ENCODE results near the gene ME1. TPM values are rescaled to one million over a fixed set of nuclear protein-coding genes. Genes with fewer than 3 reads are reported as not detected.
A peak's percentile ranks its signal among the peaks of the same experiment; 100 is the strongest.

Gene ME1
- total RNA-seq, 2 donors from 2014 or later = 7.5 to 15.4 TPM

DNA sequence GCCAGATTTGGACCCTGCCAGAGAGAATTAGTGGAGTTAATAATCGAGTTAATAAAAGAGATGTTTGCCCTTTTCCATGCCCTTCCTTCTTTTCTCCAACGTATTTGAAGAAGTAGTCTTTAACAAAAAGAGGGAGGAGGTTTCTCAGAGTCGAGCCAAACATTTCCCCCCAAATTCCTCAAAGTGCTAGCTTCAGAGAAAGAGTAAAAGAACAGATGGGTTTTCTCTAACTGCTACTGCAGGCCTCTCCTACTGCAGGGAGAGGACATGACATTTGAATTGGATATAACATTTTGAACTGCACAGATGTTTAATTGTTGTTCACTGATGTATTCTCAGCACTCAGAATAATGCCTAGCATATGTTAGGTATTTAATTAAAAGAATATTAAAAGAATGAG, 212.2 kb downstream of the ME1 start:
- H3K4me1 ChIP-seq (ENCODE audit: control insufficient read depth, insufficient read depth, low read length) = peaks cover 4% of the 10 kb centered on the region
- no peak for DNase-seq
- no peak for TF ChIP-seq CTCF (conservative IDR thresholded peaks at IDR 0.05)
- H3K9me3 ChIP-seq (ENCODE audit: control insufficient read depth, low read length) = no peaks in the 10 kb centered on the region
- H3K36me3 Mint-ChIP-seq (ENCODE audit: low read depth) = no peaks in the 10 kb centered on the region
- no peak overlapping the region for H3K27ac Mint-ChIP-seq
- peaks cover 9% of the 10 kb centered on the region for H3K4me1 Mint-ChIP-seq
- no peak overlapping the region for H3K27ac ChIP-seq (ENCODE audit: low read depth, low read length)
- no peak overlapping the region for H3K4me3 Mint-ChIP-seq
- no peaks in the 10 kb centered on the region for H3K27me3 ChIP-seq (ENCODE audit: control insufficient read depth, insufficient read depth, low read length, poor library complexity, severe bottlenecking)
- no peaks in the 10 kb centered on the region for H3K9me3 Mint-ChIP-seq
- H3K4me3 ChIP-seq (ENCODE audit: low read length) = no peak overlapping the region
- no peaks in the 10 kb centered on the region for H3K36me3 ChIP-seq (ENCODE audit: control insufficient read depth, insufficient read depth, low read length)
- no peaks in the 10 kb centered on the region for H3K27me3 Mint-ChIP-seq (ENCODE audit: insufficient read depth)
- WGBS, 2 experiments (ENCODE audit: insufficient coverage in 1 of 2, insufficient read length in 1 of 2) = 93% methylated on average over 3 of the region's 3 CpGs; no CpG with 5 or more reads in 1 of the 2 experiments
- no peak overlapping the region for H3K9ac ChIP-seq (ENCODE audit: extremely low read depth, low read length, poor library complexity, severe bottlenecking)

DNA sequence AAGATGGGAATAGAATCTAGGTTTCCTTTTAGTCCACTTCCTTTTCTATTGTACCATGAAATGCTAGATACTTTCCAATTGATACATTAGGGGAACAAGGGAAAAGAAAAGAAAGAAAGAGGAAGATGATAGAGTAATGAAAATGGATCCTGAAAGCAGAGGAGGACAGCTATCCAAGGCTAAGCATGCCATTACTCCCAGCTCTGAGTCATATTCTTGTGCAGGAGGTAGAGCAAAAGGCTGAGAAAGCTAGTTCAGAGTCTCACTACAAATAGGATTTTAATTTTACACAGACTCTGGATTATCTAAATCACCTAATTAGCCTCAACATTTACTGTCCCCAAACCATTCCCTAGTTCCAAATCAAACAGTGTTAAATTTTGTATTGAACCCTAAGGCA, 214.0 kb downstream of the ME1 start:
- no peaks in the 10 kb centered on the region for H3K27me3 ChIP-seq (ENCODE audit: control insufficient read depth, insufficient read depth, low read length, poor library complexity, severe bottlenecking)
- no peak overlapping the region for H3K27ac Mint-ChIP-seq
- peaks cover 9% of the 10 kb centered on the region for H3K4me1 Mint-ChIP-seq
- H3K9me3 Mint-ChIP-seq = no peaks in the 10 kb centered on the region
- H3K9me3 ChIP-seq (ENCODE audit: control insufficient read depth, low read length) = no peaks in the 10 kb centered on the region
- H3K4me1 ChIP-seq (ENCODE audit: control insufficient read depth, insufficient read depth, low read length) = no peaks in the 10 kb centered on the region
- H3K4me3 ChIP-seq (ENCODE audit: low read length) = no peak overlapping the region
- H3K36me3 ChIP-seq (ENCODE audit: control insufficient read depth, insufficient read depth, low read length) = no peaks in the 10 kb centered on the region
- DNase-seq = no peak
- H3K27me3 Mint-ChIP-seq (ENCODE audit: insufficient read depth) = no peaks in the 10 kb centered on the region
- H3K9ac ChIP-seq (ENCODE audit: extremely low read depth, low read length, poor library complexity, severe bottlenecking) = no peak overlapping the region
- H3K4me3 Mint-ChIP-seq = no peak overlapping the region
- TF ChIP-seq CTCF (conservative IDR thresholded peaks at IDR 0.05) = no peak
- H3K27ac ChIP-seq (ENCODE audit: low read depth, low read length) = no peak overlapping the region
- H3K36me3 Mint-ChIP-seq (ENCODE audit: low read depth) = no peaks in the 10 kb centered on the region

- H3K4me1 Mint-ChIP-seq = peaks cover 6% of the 10 kb centered on the region
- Histone ChIP-seq H3K36me3 (ENCODE audit: control insufficient read depth, insufficient read depth, low read length) (no peaks in the 10 kb centered on the region), H3K27ac (ENCODE audit: low read depth, low read length) (no peak overlapping the region), H3K4me1 (ENCODE audit: control insufficient read depth, insufficient read depth, low read length) (no peaks in the 10 kb centered on the region), H3K9ac (ENCODE audit: extremely low read depth, low read length, poor library complexity, severe bottlenecking) (no peak overlapping the region), H3K9me3 (ENCODE audit: control insufficient read depth, low read length) (no peaks in the 10 kb centered on the region), H3K27me3 (ENCODE audit: control insufficient read depth, insufficient read depth, low read length, poor library complexity, severe bottlenecking) (no peaks in the 10 kb centered on the region), H3K4me3 (ENCODE audit: low read length) (no peak overlapping the region)
- H3K36me3 Mint-ChIP-seq (ENCODE audit: low read depth) = no peaks in the 10 kb centered on the region
- H3K27ac Mint-ChIP-seq = peak overlapping the region; percentile 11
- DNase-seq = peak; percentile 69
- H3K4me3 Mint-ChIP-seq = no peak overlapping the region
- peak; percentile 83 for TF ChIP-seq CTCF (conservative IDR thresholded peaks at IDR 0.05)
- no peaks in the 10 kb centered on the region for H3K27me3 Mint-ChIP-seq (ENCODE audit: insufficient read depth)
- H3K9me3 Mint-ChIP-seq = no peaks in the 10 kb centered on the region
- WGBS, 2 experiments (ENCODE audit: insufficient coverage in 1 of 2, insufficient read length in 1 of 2) = 59 to 61% methylated on average over 6 to 7 of the region's 7 CpGs
Measured at GRCh38 chr6:83215131-83216047, 215.5 kb downstream of the ME1 start.
